ENCODE results near the gene NDFIP1.

The NDFIP1 gene

GRCh38 chr5:142095035-142095434 lies 13.5 kb upstream of the NDFIP1 start:
- H3K9me3 ChIP-seq (ENCODE audit: control insufficient read depth, insufficient read depth, low read length) = no peaks in the 10 kb centered on the region
- no peak overlapping the region for H3K4me3 ChIP-seq (ENCODE audit: low read length)
- H3K27me3 ChIP-seq (ENCODE audit: control insufficient read depth, insufficient read depth, low read length) = no peaks in the 10 kb centered on the region
- no peak for DNase-seq (ENCODE audit: low read depth, low spot score)
- no peaks in the 10 kb centered on the region for H3K36me3 ChIP-seq (ENCODE audit: control insufficient read depth, insufficient read depth, low read length)
- H3K4me1 ChIP-seq (ENCODE audit: control insufficient read depth, insufficient read depth, low read length) = peaks cover 1% of the 10 kb centered on the region; the same call in 1 of the 2 replicates
- no peak overlapping the region for H3K27ac ChIP-seq (ENCODE audit: low read length)
- no CpG with 5 or more reads among the region's 4 CpGs for WGBS (ENCODE audit: insufficient coverage, insufficient read length)

GRCh38 chr5:142095651-142096330 lies 12.8 kb upstream of the NDFIP1 start:
- Histone ChIP-seq H3K27ac (ENCODE audit: low read length) (no peak overlapping the region), H3K4me1 (ENCODE audit: control insufficient read depth, insufficient read depth, low read length) (peaks cover 1% of the 10 kb centered on the region; the same call in 1 of the 2 replicates), H3K9me3 (ENCODE audit: control insufficient read depth, insufficient read depth, low read length) (no peaks in the 10 kb centered on the region), H3K4me3 (ENCODE audit: low read length) (no peak overlapping the region), H3K27me3 (ENCODE audit: control insufficient read depth, insufficient read depth, low read length) (no peaks in the 10 kb centered on the region), H3K36me3 (ENCODE audit: control insufficient read depth, insufficient read depth, low read length) (no peaks in the 10 kb centered on the region)
- WGBS (ENCODE audit: insufficient coverage, insufficient read length) = no CpG with 5 or more reads among the region's 8 CpGs
- DNase-seq (ENCODE audit: low read depth, low spot score) = no peak

GRCh38 chr5:142096382-142096781 lies 12.2 kb upstream of the NDFIP1 start:
- DNase-seq (ENCODE audit: low read depth, low spot score) = no peak
- H3K9me3 ChIP-seq (ENCODE audit: control insufficient read depth, insufficient read depth, low read length) = no peaks in the 10 kb centered on the region

GRCh38 chr5:142097681-142098080 lies 10.9 kb upstream of the NDFIP1 start:
- DNase-seq (ENCODE audit: low read depth, low spot score) = no peak
- Histone ChIP-seq H3K9me3 (ENCODE audit: control insufficient read depth, insufficient read depth, low read length) (no peaks in the 10 kb centered on the region), H3K36me3 (ENCODE audit: control insufficient read depth, insufficient read depth, low read length) (no peaks in the 10 kb centered on the region), H3K4me1 (ENCODE audit: control insufficient read depth, insufficient read depth, low read length) (peaks cover 1% of the 10 kb centered on the region; the same call in 1 of the 2 replicates), H3K27me3 (ENCODE audit: control insufficient read depth, insufficient read depth, low read length) (no peaks in the 10 kb centered on the region), H3K27ac (ENCODE audit: low read length) (no peak overlapping the region), H3K4me3 (ENCODE audit: low read length) (no peak overlapping the region)
- no CpG with 5 or more reads among the region's 9 CpGs for WGBS (ENCODE audit: insufficient coverage, insufficient read length)

More at GRCh38 chr5:142096382-142096781, 12.2 kb upstream of the NDFIP1 start:
- H3K4me1 ChIP-seq (ENCODE audit: control insufficient read depth, insufficient read depth, low read length) = peaks cover 1% of the 10 kb centered on the region; the same call in 1 of the 2 replicates
- H3K4me3 ChIP-seq (ENCODE audit: low read length) = no peak overlapping the region
- H3K27ac ChIP-seq (ENCODE audit: low read length) = no peak overlapping the region
- WGBS (ENCODE audit: insufficient coverage, insufficient read length) = no CpG with 5 or more reads among the region's 3 CpGs
- no peaks in the 10 kb centered on the region for H3K27me3 ChIP-seq (ENCODE audit: control insufficient read depth, insufficient read depth, low read length)
- H3K36me3 ChIP-seq (ENCODE audit: control insufficient read depth, insufficient read depth, low read length) = no peaks in the 10 kb centered on the region

GRCh38 chr5:142098275-142098674 lies 10.3 kb upstream of the NDFIP1 start:
- no peak for DNase-seq (ENCODE audit: low read depth, low spot score)
- Histone ChIP-seq H3K4me1 (ENCODE audit: control insufficient read depth, insufficient read depth, low read length) (peaks cover 1% of the 10 kb centered on the region; the same call in 1 of the 2 replicates), H3K36me3 (ENCODE audit: control insufficient read depth, insufficient read depth, low read length) (no peaks in the 10 kb centered on the region), H3K27me3 (ENCODE audit: control insufficient read depth, insufficient read depth, low read length) (no peaks in the 10 kb centered on the region), H3K27ac (ENCODE audit: low read length) (no peak overlapping the region), H3K9me3 (ENCODE audit: control insufficient read depth, insufficient read depth, low read length) (no peaks in the 10 kb centered on the region), H3K4me3 (ENCODE audit: low read length) (no peak overlapping the region)
- no CpG with 5 or more reads among the region's 2 CpGs for WGBS (ENCODE audit: insufficient coverage, insufficient read length)

GRCh38 chr5:142098931-142099330 lies 9.6 kb upstream of the NDFIP1 start:
- H3K27ac ChIP-seq (ENCODE audit: low read length) = no peak overlapping the region
- peaks cover 1% of the 10 kb centered on the region; the same call in 1 of the 2 replicates for H3K4me1 ChIP-seq (ENCODE audit: control insufficient read depth, insufficient read depth, low read length)
- H3K4me3 ChIP-seq (ENCODE audit: low read length) = no peak overlapping the region
- no peaks in the 10 kb centered on the region for H3K36me3 ChIP-seq (ENCODE audit: control insufficient read depth, insufficient read depth, low read length)
- DNase-seq (ENCODE audit: low read depth, low spot score) = no peak
- H3K27me3 ChIP-seq (ENCODE audit: control insufficient read depth, insufficient read depth, low read length) = no peaks in the 10 kb centered on the region
- no peaks in the 10 kb centered on the region for H3K9me3 ChIP-seq (ENCODE audit: control insufficient read depth, insufficient read depth, low read length)

GRCh38 chr5:142100307-142100706 lies 8.3 kb upstream of the NDFIP1 start:
- no peak overlapping the region for H3K27ac ChIP-seq (ENCODE audit: low read length)
- no peaks in the 10 kb centered on the region for H3K27me3 ChIP-seq (ENCODE audit: control insufficient read depth, insufficient read depth, low read length)
- no peaks in the 10 kb centered on the region for H3K9me3 ChIP-seq (ENCODE audit: control insufficient read depth, insufficient read depth, low read length)
- H3K4me3 ChIP-seq (ENCODE audit: low read length) = no peak overlapping the region
- peaks cover 1% of the 10 kb centered on the region; the same call in 1 of the 2 replicates for H3K4me1 ChIP-seq (ENCODE audit: control insufficient read depth, insufficient read depth, low read length)
- DNase-seq (ENCODE audit: low read depth, low spot score) = no peak
- WGBS (ENCODE audit: insufficient coverage, insufficient read length) = no CpG with 5 or more reads among the region's 7 CpGs
- H3K36me3 ChIP-seq (ENCODE audit: control insufficient read depth, insufficient read depth, low read length) = no peaks in the 10 kb centered on the region

- Histone ChIP-seq H3K9me3 (ENCODE audit: control insufficient read depth, insufficient read depth, low read length) (no peaks in the 10 kb centered on the region), H3K36me3 (ENCODE audit: control insufficient read depth, insufficient read depth, low read length) (no peaks in the 10 kb centered on the region), H3K4me3 (ENCODE audit: low read length) (no peak overlapping the region), H3K27ac (ENCODE audit: low read length) (no peak overlapping the region), H3K27me3 (ENCODE audit: control insufficient read depth, insufficient read depth, low read length) (no peaks in the 10 kb centered on the region; the same call in 1 of the 2 replicates), H3K4me1 (ENCODE audit: control insufficient read depth, insufficient read depth, low read length) (peaks cover 1% of the 10 kb centered on the region; the same call in 1 of the 2 replicates)
- WGBS (ENCODE audit: insufficient coverage, insufficient read length) = no CpG with 5 or more reads among the region's 7 CpGs
- DNase-seq (ENCODE audit: low read depth, low spot score) = no peak
Observed at GRCh38 chr5:142102980-142103740, 5.4 kb upstream of the NDFIP1 start.

GRCh38 chr5:142104491-142104890 lies 4.1 kb upstream of the NDFIP1 start:
- Histone ChIP-seq H3K27ac (ENCODE audit: low read length) (no peak overlapping the region), H3K4me1 (ENCODE audit: control insufficient read depth, insufficient read depth, low read length) (no peaks in the 10 kb centered on the region), H3K27me3 (ENCODE audit: control insufficient read depth, insufficient read depth, low read length) (no peaks in the 10 kb centered on the region; the same call in 1 of the 2 replicates), H3K36me3 (ENCODE audit: control insufficient read depth, insufficient read depth, low read length) (no peaks in the 10 kb centered on the region), H3K4me3 (ENCODE audit: low read length) (no peak overlapping the region), H3K9me3 (ENCODE audit: control insufficient read depth, insufficient read depth, low read length) (no peaks in the 10 kb centered on the region)
- no peak for DNase-seq (ENCODE audit: low read depth, low spot score)
- WGBS (ENCODE audit: insufficient coverage, insufficient read length) = no CpG with 5 or more reads among the region's 4 CpGs

- no peaks in the 10 kb centered on the region for H3K9me3 ChIP-seq (ENCODE audit: control insufficient read depth, insufficient read depth, low read length)
- DNase-seq (ENCODE audit: low read depth, low spot score) = no peak
- no CpG with 5 or more reads among the region's 3 CpGs for WGBS (ENCODE audit: insufficient coverage, insufficient read length)
- H3K4me3 ChIP-seq (ENCODE audit: low read length) = no peak overlapping the region
- no peak overlapping the region for H3K27ac ChIP-seq (ENCODE audit: low read length)
- H3K27me3 ChIP-seq (ENCODE audit: control insufficient read depth, insufficient read depth, low read length) = peaks cover 2% of the 10 kb centered on the region; the same call in 1 of the 2 replicates
- H3K4me1 ChIP-seq (ENCODE audit: control insufficient read depth, insufficient read depth, low read length) = no peaks in the 10 kb centered on the region
- no peaks in the 10 kb centered on the region for H3K36me3 ChIP-seq (ENCODE audit: control insufficient read depth, insufficient read depth, low read length)
Observed at GRCh38 chr5:142106061-142106460, 2.5 kb upstream of the NDFIP1 start.
